Measurements from ENCODE around the gene EIF4B.

Gene EIF4B

GRCh38 chr12:53060064-53060720 is 53.9 kb downstream of the EIF4B start:
- DNase-seq: no peak

GRCh38 chr12:53060721-53061276 is 54.5 kb downstream of the EIF4B start:
- DNase-seq: no peak

GRCh38 chr12:53061404-53062010 is 55.3 kb downstream of the EIF4B start:
- DNase-seq: no peak

GRCh38 chr12:53062011-53062961 is 56.0 kb downstream of the EIF4B start:
- DNase-seq: no peak

DNA sequence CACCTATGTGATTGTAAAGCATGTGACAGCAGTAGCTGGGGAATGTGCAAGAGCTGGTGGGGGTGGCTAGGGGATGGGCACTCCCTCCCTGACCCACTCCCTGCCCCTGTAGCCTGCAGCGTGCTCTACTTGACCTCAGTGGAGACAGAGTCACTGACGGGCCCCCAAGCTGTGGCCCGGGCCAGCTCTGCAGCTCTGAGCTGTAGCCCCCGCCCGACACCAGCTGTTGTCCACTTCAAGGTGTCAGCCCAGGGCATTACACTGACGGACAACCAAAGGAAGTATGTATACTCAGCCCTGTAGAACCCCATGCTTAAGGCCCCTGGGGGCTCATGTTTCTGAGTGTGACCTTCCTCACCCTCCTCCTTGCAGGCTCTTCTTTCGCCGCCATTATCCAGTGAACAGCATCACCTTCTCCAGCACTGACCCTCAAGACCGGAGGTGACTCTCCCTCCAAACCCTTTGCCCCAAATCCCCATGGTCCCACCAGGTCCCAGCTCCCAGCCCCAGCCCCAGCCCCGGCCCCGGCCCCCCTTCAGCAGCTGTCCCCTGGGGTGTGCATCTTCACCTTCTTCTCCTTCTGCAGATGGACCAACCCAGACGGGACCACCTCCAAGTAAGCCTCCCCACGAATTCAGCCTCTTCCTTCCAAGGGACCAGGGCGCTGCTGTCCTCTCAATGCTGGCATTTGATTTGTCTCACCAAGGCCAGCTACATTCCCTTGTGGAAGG is 56.9 kb downstream of the EIF4B start:
- DNase-seq: no peak

- DNase-seq: no peak
Observed at GRCh38 chr12:53063708-53064612, 57.7 kb downstream of the EIF4B start.

DNA sequence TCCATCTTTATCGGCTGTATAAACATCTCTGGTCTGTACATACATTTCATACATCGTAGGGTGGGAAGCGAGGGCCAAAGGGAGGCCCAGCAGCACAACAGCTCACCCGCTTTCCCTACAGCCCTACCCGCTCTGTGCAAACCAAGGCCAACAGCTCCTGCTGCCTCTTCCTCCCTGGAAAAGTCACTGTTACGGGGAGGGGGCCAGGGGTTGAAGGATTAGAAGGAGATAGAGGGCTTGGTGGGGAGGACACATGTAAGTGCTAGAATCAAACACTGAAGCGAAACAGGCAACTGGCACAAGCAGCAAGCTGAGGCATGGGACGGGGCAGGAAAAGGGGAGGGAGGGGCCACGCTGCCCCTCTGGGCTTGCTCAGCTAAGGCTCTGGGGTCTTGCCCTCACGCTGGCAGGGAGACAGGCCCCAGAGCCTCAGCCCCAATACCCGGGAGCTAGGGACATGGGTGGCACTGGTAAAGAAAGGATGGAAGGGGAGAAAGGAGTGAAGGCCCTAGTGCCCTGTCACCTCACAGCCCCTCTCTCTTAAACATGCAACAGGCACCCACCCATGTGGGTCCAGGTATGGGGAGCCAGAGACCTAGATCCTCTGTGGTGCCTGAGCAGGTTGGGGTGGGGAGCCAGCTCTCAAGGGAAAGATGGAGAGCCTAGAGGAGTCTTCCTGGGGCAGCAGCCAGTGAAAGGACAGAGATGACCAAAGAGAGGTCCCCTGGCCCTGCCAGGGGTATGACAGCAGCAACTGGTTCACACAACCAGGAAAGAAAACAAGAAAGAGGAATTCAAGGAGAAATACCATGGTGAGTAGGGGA is 58.6 kb downstream of the EIF4B start:
- no peak for DNase-seq

GRCh38 chr12:53065470-53065869 is 59.2 kb downstream of the EIF4B start:
- no peak for DNase-seq

DNA sequence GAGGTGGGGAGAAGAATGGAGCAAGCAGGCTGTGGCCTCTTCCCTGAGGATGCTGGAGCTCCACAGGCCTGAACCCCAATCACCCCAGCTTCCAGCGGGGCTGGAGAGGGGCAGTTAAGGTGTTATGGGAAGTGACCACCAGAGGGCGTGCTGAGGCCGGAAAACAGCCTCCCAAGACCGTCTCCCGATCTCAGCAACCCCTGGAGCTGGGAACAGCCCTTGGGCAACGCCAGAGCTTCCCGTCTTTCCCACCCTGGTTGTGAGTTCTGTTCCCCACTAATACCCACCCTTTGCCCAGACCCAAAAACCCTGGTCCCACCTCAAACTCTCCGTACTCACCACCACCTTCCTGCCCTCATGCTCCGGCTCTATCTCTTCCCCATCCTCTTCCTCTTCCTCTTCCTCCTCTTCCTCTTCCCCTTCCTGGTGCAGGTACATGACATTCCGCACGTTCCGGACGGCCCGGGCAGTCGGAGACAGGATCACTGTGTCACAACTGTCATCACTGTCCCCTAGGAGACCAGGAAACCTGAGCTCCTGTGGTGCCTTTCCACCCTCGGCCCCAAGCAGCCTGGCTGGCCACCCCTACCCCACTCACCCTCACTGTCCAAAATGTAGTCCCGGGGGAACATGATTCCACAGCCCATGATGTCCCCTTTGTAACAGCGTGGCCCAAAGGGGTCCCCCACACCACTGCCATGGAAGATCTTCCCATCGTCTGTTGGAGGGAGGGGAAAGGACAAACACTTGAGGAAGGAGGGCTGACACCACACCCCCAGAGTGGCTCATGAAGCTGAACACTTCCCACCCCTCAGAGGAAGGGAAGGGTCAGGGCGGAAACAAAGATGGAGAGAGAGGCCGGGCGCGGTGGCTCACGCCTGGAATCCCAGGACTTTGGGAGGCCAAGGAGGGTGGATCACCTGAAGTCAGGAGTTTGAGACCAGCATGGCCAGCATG is 60.0 kb downstream of the EIF4B start:
- DNase-seq: peak; percentile 70

GRCh38 chr12:53067074-53067992 is 61.1 kb downstream of the EIF4B start:
- no peak for DNase-seq

DNA sequence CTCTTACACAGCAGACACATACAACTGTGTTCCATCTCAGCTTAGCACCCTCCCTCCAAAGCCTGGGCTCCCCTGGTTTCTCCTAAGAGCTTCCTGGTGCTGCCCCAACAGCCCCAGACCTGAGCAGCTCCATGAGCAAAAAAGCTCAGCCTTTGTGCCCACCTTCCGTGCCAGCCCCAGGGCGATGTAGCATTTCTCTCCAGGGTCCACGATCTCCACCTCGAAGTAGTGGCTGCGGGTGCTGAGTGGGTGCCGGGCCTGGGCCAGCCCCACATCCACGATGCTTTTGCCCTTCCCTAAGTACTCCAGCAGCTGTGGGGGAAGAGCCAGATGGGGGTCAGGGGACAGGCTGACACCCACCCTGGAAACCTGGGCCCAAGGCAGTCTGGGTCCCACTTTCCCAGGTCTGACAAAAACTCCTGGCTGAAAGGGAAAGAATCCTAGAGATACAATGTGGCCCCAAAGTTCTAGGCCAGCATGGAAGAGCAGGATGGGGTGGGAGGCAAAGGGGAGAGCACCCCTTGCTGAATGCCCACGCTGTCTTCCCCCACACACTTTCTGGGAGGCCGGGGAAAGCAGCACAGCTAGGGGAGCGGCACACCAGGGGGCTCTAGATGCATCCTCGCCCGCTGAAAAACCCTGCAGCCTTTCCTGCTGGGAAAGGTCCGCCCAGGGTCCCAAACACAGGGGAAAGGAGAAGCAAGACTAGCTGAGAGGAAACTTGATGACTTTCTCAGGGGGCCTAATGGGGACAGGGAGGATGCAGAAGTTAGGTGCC is 61.9 kb downstream of the EIF4B start:
- DNase-seq: no peak

DNA sequence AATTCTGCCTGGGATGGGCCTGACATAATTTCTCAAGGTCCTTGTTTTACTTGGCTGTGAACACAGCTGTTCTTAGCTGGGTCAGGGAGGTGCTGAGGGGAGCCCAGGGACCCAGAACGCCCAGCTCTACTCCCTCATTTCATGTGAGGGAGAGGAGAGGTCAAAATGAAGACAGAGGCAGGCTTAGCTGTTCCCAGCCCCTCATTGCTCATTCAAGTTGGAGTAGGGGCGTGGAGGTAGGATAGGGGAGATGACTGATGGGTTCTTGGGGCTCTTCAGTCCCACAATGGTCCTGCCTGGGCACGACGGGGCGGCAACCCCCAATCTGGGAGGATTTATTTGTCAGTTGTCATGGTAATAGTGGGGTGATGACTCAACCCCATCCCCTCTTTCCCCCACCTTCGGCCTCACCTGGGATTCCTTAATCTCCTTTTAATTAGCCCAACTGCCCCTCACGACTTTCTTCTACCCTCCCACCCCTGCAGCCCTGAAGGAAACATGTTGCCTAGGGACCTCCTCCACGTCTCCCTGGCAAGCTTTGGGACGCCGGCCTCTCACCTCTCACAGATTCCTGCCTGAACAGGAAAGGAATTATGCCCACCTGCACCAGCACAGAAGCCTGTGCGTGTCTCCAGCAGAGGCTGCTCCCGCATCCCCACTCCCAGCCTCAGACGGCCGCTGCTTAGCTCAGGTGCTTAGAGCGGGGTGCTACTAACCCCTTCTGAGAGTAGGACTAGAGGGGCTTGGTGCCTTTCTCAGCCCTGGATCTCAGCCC is 62.7 kb downstream of the EIF4B start:
- no peak for DNase-seq

DNA sequence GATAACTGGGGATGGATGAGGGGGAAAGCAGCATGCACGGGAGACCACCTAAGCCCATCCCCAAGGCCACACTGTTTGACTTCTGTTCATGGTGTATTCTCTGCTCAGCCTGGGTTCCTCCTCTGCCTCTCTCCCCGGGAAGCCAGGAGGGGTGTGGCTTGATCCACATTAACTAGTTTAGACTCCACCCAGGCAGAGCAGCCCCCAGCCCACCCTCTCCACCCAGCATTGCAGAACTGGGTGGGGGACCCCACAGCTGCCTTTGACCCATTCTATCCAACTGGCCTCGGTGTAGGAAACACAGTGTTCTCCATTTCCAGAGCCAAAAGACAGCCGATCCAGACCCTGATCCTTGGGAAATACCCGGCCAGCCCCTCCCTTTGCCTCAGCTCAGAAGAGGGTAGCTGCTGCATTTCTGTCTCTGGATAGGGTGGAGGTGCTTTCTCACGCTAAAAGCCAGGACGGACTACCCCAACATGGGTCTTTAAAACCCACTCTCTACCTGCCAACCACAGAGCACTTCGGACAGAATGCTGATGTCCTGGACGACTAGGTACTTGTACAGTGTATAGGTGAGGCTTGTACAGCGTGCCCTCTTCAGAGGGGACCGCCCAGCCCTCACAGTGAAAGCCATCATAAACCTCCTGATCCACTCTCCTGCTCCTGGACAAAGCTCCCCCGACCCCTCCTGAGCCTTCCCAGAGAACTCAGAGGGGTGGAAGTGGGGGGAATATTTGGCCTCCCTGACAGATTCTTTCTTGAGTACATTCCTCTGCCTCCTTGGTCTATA is 63.6 kb downstream of the EIF4B start:
- no peak for DNase-seq

- no peak for DNase-seq
Observed at GRCh38 chr12:53070877-53071492, 64.7 kb downstream of the EIF4B start.
